ENCODE data around the gene SEPSECS. TPM values are rescaled to one million over a fixed set of nuclear protein-coding genes. Genes with fewer than 3 reads are reported as not detected.

SEPSECS gene
- total and polyA plus RNA-seq, 9 of the 15 experiments (the other 6 are each of a cell fraction or from before 2014, with no cell fraction given): 3.9 to 17.2 (median 7.9) TPM

- TF ChIP-seq, protein P1, sequence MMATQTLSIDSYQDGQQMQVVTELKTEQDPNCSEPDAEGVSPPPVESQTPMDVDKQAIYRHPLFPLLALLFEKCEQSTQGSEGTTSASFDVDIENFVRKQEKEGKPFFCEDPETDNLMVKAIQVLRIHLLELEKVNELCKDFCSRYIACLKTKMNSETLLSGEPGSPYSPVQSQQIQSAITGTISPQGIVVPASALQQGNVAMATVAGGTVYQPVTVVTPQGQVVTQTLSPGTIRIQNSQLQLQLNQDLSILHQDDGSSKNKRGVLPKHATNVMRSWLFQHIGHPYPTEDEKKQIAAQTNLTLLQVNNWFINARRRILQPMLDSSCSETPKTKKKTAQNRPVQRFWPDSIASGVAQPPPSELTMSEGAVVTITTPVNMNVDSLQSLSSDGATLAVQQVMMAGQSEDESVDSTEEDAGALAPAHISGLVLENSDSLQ (IDR thresholded peaks at IDR 0.05): peak; percentile 71
- 0 out of 2 replicates have a peak, but pooled peaks have one; percentile 17 for TF ChIP-seq CBFA2T2 (conservative IDR thresholded peaks at IDR 0.05)
- TF ChIP-seq, protein P2, sequence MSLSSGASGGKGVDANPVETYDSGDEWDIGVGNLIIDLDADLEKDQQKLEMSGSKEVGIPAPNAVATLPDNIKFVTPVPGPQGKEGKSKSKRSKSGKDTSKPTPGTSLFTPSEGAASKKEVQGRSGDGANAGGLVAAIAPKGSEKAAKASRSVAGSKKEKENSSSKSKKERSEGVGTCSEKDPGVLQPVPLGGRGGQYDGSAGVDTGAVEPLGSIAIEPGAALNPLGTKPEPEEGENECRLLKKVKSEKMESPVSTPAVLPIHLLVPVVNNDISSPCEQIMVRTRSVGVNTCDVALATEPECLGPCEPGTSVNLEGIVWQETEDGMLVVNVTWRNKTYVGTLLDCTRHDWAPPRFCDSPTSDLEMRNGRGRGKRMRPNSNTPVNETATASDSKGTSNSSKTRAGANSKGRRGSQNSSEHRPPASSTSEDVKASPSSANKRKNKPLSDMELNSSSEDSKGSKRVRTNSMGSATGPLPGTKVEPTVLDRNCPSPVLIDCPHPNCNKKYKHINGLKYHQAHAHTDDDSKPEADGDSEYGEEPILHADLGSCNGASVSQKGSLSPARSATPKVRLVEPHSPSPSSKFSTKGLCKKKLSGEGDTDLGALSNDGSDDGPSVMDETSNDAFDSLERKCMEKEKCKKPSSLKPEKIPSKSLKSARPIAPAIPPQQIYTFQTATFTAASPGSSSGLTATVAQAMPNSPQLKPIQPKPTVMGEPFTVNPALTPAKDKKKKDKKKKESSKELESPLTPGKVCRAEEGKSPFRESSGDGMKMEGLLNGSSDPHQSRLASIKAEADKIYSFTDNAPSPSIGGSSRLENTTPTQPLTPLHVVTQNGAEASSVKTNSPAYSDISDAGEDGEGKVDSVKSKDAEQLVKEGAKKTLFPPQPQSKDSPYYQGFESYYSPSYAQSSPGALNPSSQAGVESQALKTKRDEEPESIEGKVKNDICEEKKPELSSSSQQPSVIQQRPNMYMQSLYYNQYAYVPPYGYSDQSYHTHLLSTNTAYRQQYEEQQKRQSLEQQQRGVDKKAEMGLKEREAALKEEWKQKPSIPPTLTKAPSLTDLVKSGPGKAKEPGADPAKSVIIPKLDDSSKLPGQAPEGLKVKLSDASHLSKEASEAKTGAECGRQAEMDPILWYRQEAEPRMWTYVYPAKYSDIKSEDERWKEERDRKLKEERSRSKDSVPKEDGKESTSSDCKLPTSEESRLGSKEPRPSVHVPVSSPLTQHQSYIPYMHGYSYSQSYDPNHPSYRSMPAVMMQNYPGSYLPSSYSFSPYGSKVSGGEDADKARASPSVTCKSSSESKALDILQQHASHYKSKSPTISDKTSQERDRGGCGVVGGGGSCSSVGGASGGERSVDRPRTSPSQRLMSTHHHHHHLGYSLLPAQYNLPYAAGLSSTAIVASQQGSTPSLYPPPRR (CRISPR knock-in tag; IDR thresholded peaks at IDR 0.05; ENCODE audit: borderline replicate concordance): no peak
- no peak for TF ChIP-seq TSC22D4 (tag; IDR thresholded peaks at IDR 0.05)
- no peak for TF ChIP-seq STAT5A (IDR thresholded peaks at IDR 0.05; ENCODE audit: borderline replicate concordance, low read length)
- no peak for TF ChIP-seq ZNF830 (CRISPR knock-in tag; IDR thresholded peaks at IDR 0.05)
These were observed 52.3 kb downstream of the SEPSECS start (continued) for GRCh38 chr4:25107827-25108516.
